CD4-positive, alpha-beta T cell treated with Interleukin-17A for 1 hour (primary cell): ENCODE results near the gene BCLAF1.
A peak's percentile ranks its signal among the peaks of the same experiment; 100 is the strongest.
"Not testable (repeated sequence)": the region's sequence is repeated elsewhere in the genome, so short reads cannot be mapped to it uniquely, and the experiment has no call there.

ENCODE experiments used
- DNase-seq: peaks from one replicate; pipeline ENCODE4 v3.0.0-alpha.2; 2020

BCLAF1 gene

DNA sequence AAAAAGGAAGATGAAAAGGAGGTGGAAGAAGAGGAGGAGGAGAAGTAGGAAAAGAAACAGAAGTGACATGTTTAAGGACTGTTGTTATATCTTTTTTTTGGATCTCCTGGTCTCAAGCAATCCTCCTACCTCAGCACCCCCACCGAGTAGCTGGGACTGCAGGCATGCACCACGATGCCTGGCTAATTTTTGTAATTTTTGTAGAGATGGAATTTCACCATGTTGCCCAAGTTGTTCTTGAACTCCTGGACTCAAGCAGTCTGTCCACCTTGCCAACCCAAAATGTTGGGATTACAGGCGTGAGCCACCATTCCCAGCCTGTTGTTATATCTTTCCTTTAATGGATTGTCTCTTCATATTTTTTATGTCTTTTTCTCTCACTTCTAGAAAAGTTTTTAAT, 19.5 kb upstream of the BCLAF1 start:
- DNase-seq, result no peak

- not testable (repeated sequence) for DNase-seq
These were observed 18.8 kb upstream of the BCLAF1 start for GRCh38 chr6:136308469-136308868.

GRCh38 chr6:136307351-136307750, 17.7 kb upstream of the BCLAF1 start:
- no peak for DNase-seq

- DNase-seq, result no peak
These were observed 16.8 kb upstream of the BCLAF1 start for GRCh38 chr6:136306466-136306865.

DNA sequence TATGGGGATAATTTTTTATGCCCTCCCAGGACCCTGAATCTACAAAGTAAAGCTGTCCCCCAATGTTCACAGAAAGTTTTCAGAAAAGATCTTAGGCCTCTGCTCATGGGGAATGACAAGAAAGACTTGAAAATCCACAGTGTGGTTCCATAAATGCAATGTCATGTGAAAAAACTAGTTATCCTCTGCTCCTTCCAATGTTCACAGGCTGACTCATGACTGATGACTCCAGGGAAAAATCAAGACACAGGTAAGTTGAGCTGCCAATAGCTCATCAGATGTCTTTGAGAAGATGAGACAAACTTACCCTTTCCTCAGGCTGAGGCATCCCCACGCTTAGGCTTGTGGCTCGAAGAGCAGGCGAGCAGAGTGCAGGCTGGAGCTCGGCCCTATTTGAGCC, 14.8 kb upstream of the BCLAF1 start:
- DNase-seq, result no peak

- no peak for DNase-seq
These were observed 13.9 kb upstream of the BCLAF1 start for GRCh38 chr6:136303516-136303915.

DNA sequence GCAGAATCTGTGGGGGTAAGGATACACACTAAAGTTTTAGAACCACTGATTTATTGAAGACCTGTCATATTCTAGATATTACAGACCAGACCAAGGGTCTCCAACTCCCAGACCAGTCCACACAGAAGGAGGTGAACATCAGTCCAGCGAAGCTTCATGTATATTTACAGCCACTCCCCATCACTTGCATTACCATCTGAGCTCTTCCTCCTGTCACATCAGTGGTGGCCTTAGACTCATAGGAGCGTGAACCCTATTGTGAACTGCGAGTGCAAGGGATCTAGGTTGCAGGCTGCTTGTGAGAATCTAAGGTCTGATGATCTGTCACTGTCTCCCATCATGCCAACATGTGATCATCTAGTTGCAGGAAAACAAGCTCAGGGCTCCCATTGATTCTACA, 5.0 kb upstream of the BCLAF1 start:
- no peak for DNase-seq

DNA sequence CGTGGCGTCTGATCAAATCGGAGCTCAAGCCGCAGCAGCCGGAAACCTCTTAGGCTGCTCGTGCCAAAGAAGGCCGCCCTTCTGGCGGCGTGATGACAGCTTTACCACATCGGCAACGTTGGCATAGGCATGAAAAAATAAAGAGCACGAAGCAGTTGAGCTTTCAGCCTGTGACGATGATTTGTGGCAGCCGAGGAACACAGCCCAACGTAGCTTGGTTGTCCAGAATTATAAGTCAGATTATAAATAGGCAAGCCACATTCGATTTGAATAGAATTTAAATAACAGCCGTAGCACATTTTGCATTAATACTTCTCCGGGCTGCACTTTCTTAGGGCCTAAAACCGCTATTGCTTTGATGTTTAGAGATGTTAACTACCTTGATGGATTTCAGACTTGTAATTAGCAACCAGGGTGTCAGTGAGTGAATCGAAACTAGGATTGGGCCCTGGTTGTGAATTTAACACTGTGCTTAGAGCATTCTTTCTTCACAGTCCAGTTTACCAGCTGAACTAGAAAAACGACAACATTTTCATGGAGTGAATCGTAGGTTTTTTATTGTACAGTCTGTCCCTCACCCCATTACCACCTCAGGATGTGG, 864 bp upstream of the BCLAF1 start:
- DNase-seq, result peak; percentile 93

- peak; percentile 95 for DNase-seq
These were observed 393 bp downstream of the BCLAF1 start for GRCh38 chr6:136289327-136289578.

DNA sequence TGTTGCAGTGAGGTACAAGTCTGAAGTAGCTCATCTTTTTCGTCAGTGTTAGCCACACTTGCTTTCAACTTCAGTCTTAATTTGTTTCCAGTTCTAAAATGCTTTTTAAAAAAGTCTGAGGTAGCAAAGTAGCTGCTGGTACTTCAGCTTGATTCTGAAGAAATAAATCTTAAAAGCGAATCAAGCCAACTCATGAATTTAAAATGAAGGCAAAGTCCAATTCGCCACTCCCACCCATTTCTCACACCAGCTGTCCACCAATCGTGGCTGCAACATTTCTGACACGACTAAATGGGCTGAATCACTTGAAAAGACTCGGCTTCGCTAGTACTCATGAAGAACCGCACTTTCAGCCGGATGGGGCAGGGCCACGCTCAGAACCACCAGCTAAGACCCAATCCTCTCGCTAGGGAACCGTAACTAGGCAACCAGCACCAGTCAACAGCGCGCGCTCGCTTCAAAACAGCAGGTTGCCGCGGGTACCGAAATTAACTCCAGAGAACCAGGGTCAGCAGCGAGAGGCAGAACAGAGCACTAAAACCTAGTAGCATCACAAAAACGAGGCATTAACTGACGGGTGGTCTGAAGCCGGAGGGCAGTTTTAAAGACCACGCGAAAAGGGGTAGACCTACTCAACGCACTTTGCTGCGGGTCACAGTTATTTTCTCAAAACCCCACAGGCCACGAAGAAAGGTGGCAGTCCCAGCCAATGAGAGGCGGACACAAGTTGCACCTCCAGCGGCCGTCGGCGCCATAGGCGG, 900 bp downstream of the BCLAF1 start:
- DNase-seq, result peak; percentile 98

DNA sequence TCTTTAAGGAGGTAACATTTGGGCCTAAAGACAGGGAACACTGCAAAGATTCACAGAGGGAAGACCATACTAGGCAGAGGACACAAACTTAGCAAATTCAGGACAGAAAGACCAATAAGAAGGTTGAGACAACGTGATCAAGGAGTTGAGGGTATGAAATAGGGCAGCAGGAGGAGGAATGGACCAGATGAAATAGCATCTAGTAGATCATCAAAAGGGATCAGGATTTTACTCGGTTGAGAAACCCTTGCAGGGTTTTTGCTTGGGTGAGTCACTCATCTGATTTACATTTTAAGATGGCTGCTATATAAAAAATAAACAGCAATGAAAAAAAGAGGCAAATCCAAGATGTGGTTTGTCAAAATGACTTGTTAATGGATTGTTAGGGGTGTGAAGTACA, 4.7 kb downstream of the BCLAF1 start:
- peak; percentile 41 for DNase-seq

- DNase-seq, result no peak
These were observed 6.7 kb downstream of the BCLAF1 start for GRCh38 chr6:136282906-136283305.

- no peak for DNase-seq
These were observed 9.5 kb downstream of the BCLAF1 start for GRCh38 chr6:136280032-136280609.

DNA sequence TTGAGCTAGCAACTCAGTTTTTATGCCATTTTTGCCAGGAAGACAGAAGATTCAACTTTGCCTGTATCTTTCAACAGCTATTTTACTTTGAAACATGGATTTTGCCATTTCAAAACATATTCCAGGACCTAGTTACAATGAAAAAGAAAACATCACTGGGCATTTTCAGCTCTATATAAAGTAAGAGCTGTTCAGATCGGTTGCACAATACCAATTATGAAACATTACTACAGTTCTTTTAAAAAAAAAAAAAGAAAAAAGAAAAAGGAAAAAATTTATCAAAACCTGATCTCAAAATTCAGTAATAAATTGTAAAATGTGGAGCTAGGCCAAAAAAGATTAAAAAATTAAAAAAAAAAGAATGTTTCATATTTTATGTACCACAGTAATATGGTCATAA, 15.6 kb downstream of the BCLAF1 start:
- DNase-seq, result no peak

- DNase-seq, result no peak
These were observed 24.5 kb downstream of the BCLAF1 start for GRCh38 chr6:136265101-136265500.

GRCh38 chr6:136262940-136263339, 26.7 kb downstream of the BCLAF1 start:
- DNase-seq, result no peak

- no peak for DNase-seq
These were observed 34.7 kb downstream of the BCLAF1 start for GRCh38 chr6:136254851-136255466.

- no peak for DNase-seq
These were observed 35.9 kb downstream of the BCLAF1 start for GRCh38 chr6:136253734-136254133.

DNA sequence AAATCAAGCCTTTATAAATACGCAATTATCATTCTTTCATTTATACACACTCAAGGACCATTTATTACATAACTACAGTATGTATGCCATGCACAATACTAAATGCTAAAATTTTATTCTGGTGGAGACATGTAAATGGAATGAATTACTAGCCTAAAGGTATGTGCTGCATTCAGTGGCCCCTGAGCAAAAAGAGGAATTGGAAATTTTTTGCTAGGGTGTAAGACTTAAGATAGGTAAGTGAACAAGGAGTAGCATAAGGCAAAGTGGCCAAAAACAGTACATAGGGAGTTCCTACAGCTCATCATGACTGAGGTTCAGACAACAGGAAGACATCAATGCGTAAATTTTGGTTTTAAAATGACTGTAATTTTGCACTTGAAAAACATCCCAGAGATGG, 37.2 kb downstream of the BCLAF1 start:
- no peak for DNase-seq

- DNase-seq, result no peak
These were observed 38.3 kb downstream of the BCLAF1 start for GRCh38 chr6:136251394-136251793.

- DNase-seq, result no peak
These were observed 39.0 kb downstream of the BCLAF1 start for GRCh38 chr6:136250686-136251008.

DNA sequence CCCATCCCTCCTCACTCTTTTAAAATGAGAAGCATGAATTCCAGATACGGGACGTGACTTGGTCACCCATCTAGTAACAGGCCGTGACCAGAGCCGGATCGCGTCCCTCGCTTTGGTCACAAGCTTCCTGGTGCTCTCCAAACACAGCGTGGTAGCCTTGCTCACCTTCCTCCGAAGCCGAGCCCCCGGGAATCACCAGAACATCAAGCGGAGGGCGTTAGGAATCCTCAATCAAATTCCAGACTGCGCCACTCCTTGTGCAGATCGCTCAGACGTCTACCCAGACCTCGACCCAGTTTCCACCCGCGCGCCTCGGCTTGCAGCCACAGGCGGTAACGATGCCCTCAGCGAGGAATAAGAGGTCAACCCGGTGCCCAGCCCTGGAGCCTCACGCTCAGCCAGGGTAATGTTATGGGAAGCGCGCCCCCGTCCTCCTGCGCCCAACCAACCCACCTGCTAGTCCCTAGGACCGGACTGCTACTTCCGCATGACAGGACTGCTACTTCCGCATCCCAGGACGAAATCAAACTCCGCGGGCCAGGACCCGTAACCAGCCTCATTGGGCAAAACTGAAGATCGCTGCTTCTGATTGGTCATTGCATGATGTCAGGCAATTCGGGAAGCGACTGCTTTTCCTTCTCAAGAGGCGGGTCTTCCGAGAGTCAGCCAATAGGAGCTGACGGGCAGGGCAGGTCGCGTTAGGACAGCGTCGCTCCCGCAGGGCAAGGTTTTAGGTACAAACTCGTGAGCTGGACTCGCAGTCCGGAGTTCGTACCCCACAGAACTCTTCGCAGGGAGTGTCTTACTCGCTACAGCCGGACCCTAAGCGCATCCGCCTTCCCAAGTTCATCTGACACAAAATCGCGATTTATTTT, 39.6 kb downstream of the BCLAF1 start, which contains the start of gene MTFR2:
MTFR2 (minus strand) TSS at position 501 of the 875 bp plus-strand sequence. CDS start 1,212 bp downstream, outside the sequence.
- peak; percentile 98 for DNase-seq

GRCh38 chr6:136249336-136249735, 40.3 kb downstream of the BCLAF1 start:
- DNase-seq, result no peak
